Sigmoid colon (tissue), 4 donors: ENCODE results near the gene STON2.

Experiments used
- EP300 ChIP-seq, 4 donors: sonication (generic); formaldehyde crosslinking; IDR thresholded peaks; one replicate each; pipeline ENCODE4 v1.6.1; 2017; ENCODE audit warnings: antibody characterized with exemption in 4 of 4
- POLR2AphosphoS5 ChIP-seq, 4 donors: sonication (generic); formaldehyde crosslinking; IDR thresholded peaks; one replicate each; pipeline ENCODE4 v1.6.1; 2017; ENCODE audit warnings: antibody characterized with exemption in 4 of 4
- TF ChIP-seq, protein P1 (sequence below), 4 experiments: fragments of 450-650 bp in 3 of 4; fragments of 200-600 bp in 1 of 4; IDR thresholded peaks; one replicate each; pipeline ENCODE4 v1.5.1; 2016 to 2019; ENCODE audit warnings: antibody characterized with exemption in 4 of 4, mild to moderate bottlenecking in 3 of 4, moderate library complexity in 2 of 4

DNA sequence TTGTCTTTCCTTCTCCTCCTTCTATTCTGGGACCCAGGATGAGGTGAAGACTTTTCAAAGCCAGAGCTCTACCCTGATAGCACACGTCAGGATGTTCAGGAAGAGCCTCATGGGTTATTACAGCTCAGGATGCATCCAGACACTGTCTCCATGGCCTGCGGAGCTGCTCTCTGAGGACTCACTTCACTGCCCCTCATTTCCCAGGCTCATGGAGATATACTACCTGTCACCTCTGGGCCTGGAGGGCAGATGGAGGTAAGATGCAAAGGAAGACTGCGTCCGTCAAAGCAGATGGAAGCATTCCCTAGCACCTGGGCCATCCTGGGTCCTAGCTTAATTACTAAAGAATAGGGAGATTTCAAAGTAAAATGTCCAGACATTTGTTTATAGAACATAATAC lies 32.6 kb downstream of the STON2 start:
- TF ChIP-seq, protein P1, sequence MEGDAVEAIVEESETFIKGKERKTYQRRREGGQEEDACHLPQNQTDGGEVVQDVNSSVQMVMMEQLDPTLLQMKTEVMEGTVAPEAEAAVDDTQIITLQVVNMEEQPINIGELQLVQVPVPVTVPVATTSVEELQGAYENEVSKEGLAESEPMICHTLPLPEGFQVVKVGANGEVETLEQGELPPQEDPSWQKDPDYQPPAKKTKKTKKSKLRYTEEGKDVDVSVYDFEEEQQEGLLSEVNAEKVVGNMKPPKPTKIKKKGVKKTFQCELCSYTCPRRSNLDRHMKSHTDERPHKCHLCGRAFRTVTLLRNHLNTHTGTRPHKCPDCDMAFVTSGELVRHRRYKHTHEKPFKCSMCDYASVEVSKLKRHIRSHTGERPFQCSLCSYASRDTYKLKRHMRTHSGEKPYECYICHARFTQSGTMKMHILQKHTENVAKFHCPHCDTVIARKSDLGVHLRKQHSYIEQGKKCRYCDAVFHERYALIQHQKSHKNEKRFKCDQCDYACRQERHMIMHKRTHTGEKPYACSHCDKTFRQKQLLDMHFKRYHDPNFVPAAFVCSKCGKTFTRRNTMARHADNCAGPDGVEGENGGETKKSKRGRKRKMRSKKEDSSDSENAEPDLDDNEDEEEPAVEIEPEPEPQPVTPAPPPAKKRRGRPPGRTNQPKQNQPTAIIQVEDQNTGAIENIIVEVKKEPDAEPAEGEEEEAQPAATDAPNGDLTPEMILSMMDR (IDR thresholded peaks at IDR 0.05), result no peak
- no peak for TF ChIP-seq POLR2AphosphoS5 (IDR thresholded peaks at IDR 0.05)
- no peak for TF ChIP-seq EP300 (IDR thresholded peaks at IDR 0.05)
